A549 (cell line): Measurements from ENCODE around the gene NXPE3.

Experiments
- CTCF ChIP-seq: fragments of >200 bp; sonication (Bioruptor Twin); formaldehyde crosslinking; IDR thresholded peaks from 3 replicates; pipeline ENCODE4 v1.5.1; 2016
- ESRRA ChIP-seq: fragments of 150-350 bp; IDR thresholded peaks from 2 replicates; pipeline ENCODE4 v1.6.1; 2014; ENCODE audit warnings: mild to moderate bottlenecking, low read length, borderline replicate concordance
- REST ChIP-seq: fragments of 200-600 bp; sonication (generic); IDR thresholded peaks from 2 replicates; pipeline ENCODE4 v1.6.1; 2016; ENCODE audit warnings: antibody characterized with exemption, mild to moderate bottlenecking, moderate library complexity
- RFX5 ChIP-seq: fragments of 450-650 bp; IDR thresholded peaks from 2 replicates; pipeline ENCODE4 v1.7.1; 2014; ENCODE audit warnings: antibody characterized with exemption, mild to moderate bottlenecking, moderate library complexity
- SREBF2 ChIP-seq: fragments of 450-650 bp; IDR thresholded peaks from 2 replicates; pipeline ENCODE4 v1.6.1; 2014; ENCODE audit warnings: mild to moderate bottlenecking, moderate library complexity

- TF ChIP-seq CTCF (no peak), ESRRA (no peak), SREBF2 (no peak), RFX5 (no peak), REST (no peak)
Measured at GRCh38 chr3:101873619-101874018, 94.6 kb downstream of the NXPE3 start.
